Thoracic aorta (tissue), 2 donors: ENCODE results near the gene INPP5A. TPM values are rescaled to one million over a fixed set of nuclear protein-coding genes. Genes with fewer than 3 reads are reported as not detected.

Source experiments
- ATAC-seq: fragments of 150-250 bp; one replicate; pipeline ENCODE4 v1.8.0; 2017; ENCODE audit warnings: low read depth; ENCODE audit not compliant: insufficient number of reproducible peaks, low FRiP score
- DNase-seq: peaks from one replicate; pipeline ENCODE4 v3.0.0-alpha.2; 2020; ENCODE audit warnings: low spot score
- H3K27ac ChIP-seq, 2 donors: fragments of 200-600 bp; sonication (generic); 1 replicate in 1 of 2; 2 replicates in 1 of 2; pipeline ENCODE4 v1.5.1; 2016; ENCODE audit warnings: mild to moderate bottlenecking in 2 of 2, moderate library complexity in 2 of 2
- H3K27me3 ChIP-seq: fragments of 200-600 bp; sonication (generic); replicated peaks from 2 replicates; pipeline ENCODE4 v1.6.0; 2016; ENCODE audit warnings: mild to moderate bottlenecking; ENCODE audit not compliant: insufficient read depth
- H3K36me3 ChIP-seq: fragments of 200-600 bp; sonication (generic); one replicate; pipeline ENCODE4 v1.5.1; 2016
- H3K4me1 ChIP-seq, 2 donors: fragments of 200-600 bp; sonication (generic); 1 replicate in 1 of 2; 2 replicates in 1 of 2; pipeline versions ENCODE4 v1.5.1 to v1.6.0; 2016; ENCODE audit warnings: low read depth in 2 of 2, mild to moderate bottlenecking in 1 of 2; ENCODE audit not compliant: control insufficient read depth in 1 of 2
- H3K4me3 ChIP-seq: fragments of 200-600 bp; sonication (generic); 2 replicates; pipeline ENCODE4 v1.5.1; 2016; ENCODE audit warnings: mild to moderate bottlenecking
- H3K9me3 ChIP-seq: fragments of 200-600 bp; sonication (generic); 2 replicates; pipeline ENCODE4 v1.5.1; 2016
- CTCF ChIP-seq: fragments of 200-600 bp; sonication (generic); IDR thresholded peaks from one replicate; pipeline ENCODE4 v1.5.1; 2019; ENCODE audit warnings: antibody characterized with exemption
- total RNA-seq, 2 donors: library from RNA; depleted of rRNA; stranded (reverse); fragments of >200 nt; gene quantifications; one replicate each; pipeline versions ENCODE4 v1.1.0 to v1.2.3, GENCODE V29; 2016

Gene INPP5A
- total RNA-seq, 2 donors from 2014 or later: 120 to 142 TPM

- Histone ChIP-seq H3K36me3 (no peaks in the 10 kb centered on the region), H3K4me3 (no peak overlapping the region), H3K9me3 (no peaks in the 10 kb centered on the region), H3K4me1 (peaks cover 3 to 35% of the 10 kb centered on the region in 2 donors), H3K27me3 (no peaks in the 10 kb centered on the region), H3K27ac (no peak overlapping the region)
- TF ChIP-seq CTCF: no peak
- DNase-seq (no peak), ATAC-seq (peak; percentile 48)
Measured at GRCh38 chr10:132496360-132497062, 41.1 kb upstream of the INPP5A start.

GRCh38 chr10:132497063-132497680 is 40.4 kb upstream of the INPP5A start:
- no peak for TF ChIP-seq CTCF
- peaks cover 3 to 33% of the 10 kb centered on the region in 2 donors for H3K4me1 ChIP-seq
- no peak overlapping the region for H3K27ac ChIP-seq
- H3K4me3 ChIP-seq: no peak overlapping the region
- no peaks in the 10 kb centered on the region for H3K27me3 ChIP-seq
- H3K36me3 ChIP-seq: no peaks in the 10 kb centered on the region
- ATAC-seq (no peak), DNase-seq (no peak)
- H3K9me3 ChIP-seq: no peaks in the 10 kb centered on the region

GRCh38 chr10:132497861-132498561 is 39.6 kb upstream of the INPP5A start:
- H3K9me3 ChIP-seq: no peaks in the 10 kb centered on the region
- no peak overlapping the region for H3K4me3 ChIP-seq
- no peak for DNase-seq
- no peak for ATAC-seq
- H3K4me1 ChIP-seq: peaks cover 3 to 25% of the 10 kb centered on the region in 2 donors
- no peaks in the 10 kb centered on the region for H3K27me3 ChIP-seq
- no peak overlapping the region for H3K27ac ChIP-seq
- TF ChIP-seq CTCF: no peak
- H3K36me3 ChIP-seq: no peaks in the 10 kb centered on the region

- peaks cover 3 to 24% of the 10 kb centered on the region in 2 donors for H3K4me1 ChIP-seq
- H3K27me3 ChIP-seq: no peaks in the 10 kb centered on the region
- no peaks in the 10 kb centered on the region for H3K9me3 ChIP-seq
- no peaks in the 10 kb centered on the region for H3K36me3 ChIP-seq
- DNase-seq: no peak
- no peak overlapping the region for H3K4me3 ChIP-seq
- ATAC-seq: no peak
- H3K27ac ChIP-seq: no peak overlapping the region
- no peak for TF ChIP-seq CTCF
Measured at GRCh38 chr10:132498562-132499366, 38.8 kb upstream of the INPP5A start.

- no peaks in the 10 kb centered on the region for H3K27me3 ChIP-seq
- H3K4me1 ChIP-seq: peaks cover 3 to 19% of the 10 kb centered on the region in 2 donors
- no peaks in the 10 kb centered on the region for H3K36me3 ChIP-seq
- ATAC-seq (no peak), DNase-seq (no peak)
- H3K27ac ChIP-seq: no peak overlapping the region
- no peak for TF ChIP-seq CTCF
- no peak overlapping the region for H3K4me3 ChIP-seq
- no peaks in the 10 kb centered on the region for H3K9me3 ChIP-seq
Measured at GRCh38 chr10:132499367-132499685, 38.3 kb upstream of the INPP5A start.
